GM23338 (cell line): ENCODE results near the gene LRMDA. TPM values are rescaled to one million over a fixed set of nuclear protein-coding genes. Genes with fewer than 3 reads are reported as not detected.
A peak's percentile ranks its signal among the peaks of the same experiment; 100 is the strongest.

Source experiments
- ATAC-seq: fragments of 200-7000 bp; cut with Tn5 transposase; 3 replicates; pipeline ENCODE4 v1.9.1; 2020
- DNase-seq: peaks from one replicate; pipeline ENCODE4 v3.0.0-alpha.2; 2015; ENCODE audit warnings: low spot score
- H2AFZ ChIP-seq: fragments of 200-600 bp; sonication (generic); 2 replicates; pipeline ENCODE4 v1.8.0; 2016; ENCODE audit warnings: antibody characterized with exemption, mild to moderate bottlenecking, moderate library complexity
- H3F3A ChIP-seq: fragments of 200-600 bp; sonication (generic); replicated peaks from 2 replicates; pipeline ENCODE4 v1.8.0; 2017; ENCODE audit warnings: antibody characterized with exemption, mixed run types, low read depth
- H3K27ac ChIP-seq: fragments of 200-600 bp; sonication (generic); 2 replicates; pipeline ENCODE4 v1.6.1; 2016; ENCODE audit warnings: low read depth
- H3K27me3 ChIP-seq: fragments of 200-600 bp; sonication (generic); 2 replicates; pipeline ENCODE4 v1.8.0; 2016; ENCODE audit warnings: mild to moderate bottlenecking, mixed run types, moderate library complexity; ENCODE audit not compliant: insufficient read depth
- H3K36me3 ChIP-seq: fragments of 200-600 bp; sonication (generic); 2 replicates; pipeline ENCODE4 v1.8.0; 2016; ENCODE audit warnings: mild to moderate bottlenecking; ENCODE audit not compliant: insufficient read depth
- H3K4me1 ChIP-seq: fragments of 200-600 bp; sonication (generic); 2 replicates; pipeline ENCODE4 v1.8.0; 2016; ENCODE audit warnings: mild to moderate bottlenecking, moderate library complexity; ENCODE audit not compliant: insufficient read depth
- H3K4me2 ChIP-seq: fragments of 200-600 bp; sonication (generic); 2 replicates; pipeline ENCODE4 v1.7.1; 2017; ENCODE audit warnings: mixed run types
- H3K4me3 ChIP-seq: fragments of 200-600 bp; sonication (generic); 2 replicates; pipeline ENCODE4 v1.6.1; 2016; ENCODE audit warnings: mixed run types
- H3K79me2 ChIP-seq: fragments of 200-600 bp; sonication (generic); replicated peaks from 2 replicates; pipeline ENCODE4 v1.8.0; 2017; ENCODE audit warnings: mild to moderate bottlenecking; ENCODE audit not compliant: insufficient read depth
- H3K9me2 ChIP-seq: fragments of 200-600 bp; sonication (generic); 2 replicates; pipeline ENCODE4 v1.8.0; 2017; ENCODE audit not compliant: insufficient read depth
- H4K20me1 ChIP-seq: fragments of 200-600 bp; sonication (generic); replicated peaks from 2 replicates; pipeline ENCODE4 v1.8.0; 2017; ENCODE audit warnings: mild to moderate bottlenecking; ENCODE audit not compliant: insufficient read depth
- H3K27ac Mint-ChIP-seq: 2 replicates; pipeline ENCODE4 v1.8.0; 2020; ENCODE audit warnings: inconsistent platforms, mild to moderate bottlenecking, moderate library complexity, mixed read lengths
- H3K27me3 Mint-ChIP-seq: 3 replicates; pipeline ENCODE4 v1.8.0; 2022; ENCODE audit warnings: low read depth, mild to moderate bottlenecking, moderate library complexity, mixed read lengths, inconsistent platforms; ENCODE audit not compliant: insufficient read depth, poor library complexity
- H3K36me3 Mint-ChIP-seq: 3 replicates; pipeline ENCODE4 v1.8.0; 2021; ENCODE audit warnings: low read depth, mild to moderate bottlenecking, inconsistent platforms, moderate library complexity, mixed read lengths
- H3K4me1 Mint-ChIP-seq: 3 replicates; pipeline ENCODE4 v1.8.0; 2020; ENCODE audit warnings: mild to moderate bottlenecking, inconsistent platforms, mixed read lengths
- H3K4me3 Mint-ChIP-seq: 3 replicates; pipeline ENCODE4 v1.8.0; 2021; ENCODE audit warnings: moderate library complexity, mild to moderate bottlenecking, inconsistent platforms, mixed read lengths
- H3K9me3 Mint-ChIP-seq: 3 replicates; pipeline ENCODE4 v1.8.0; 2020; ENCODE audit warnings: moderate library complexity, mild to moderate bottlenecking, inconsistent platforms, mixed read lengths
- EZH2phosphoT487 ChIP-seq: fragments of 200-600 bp; sonication (generic); IDR thresholded peaks from one replicate; pipeline ENCODE4 v1.8.1; 2018; ENCODE audit warnings: antibody characterized with exemption; ENCODE audit not compliant: unreplicated experiment
- JUNB ChIP-seq: IDR thresholded peaks from one replicate; pipeline ENCODE4 v1.6.1; 2016; ENCODE audit warnings: antibody characterized with exemption; ENCODE audit not compliant: unreplicated experiment
- NANOG ChIP-seq: IDR thresholded peaks from 2 replicates; pipeline ENCODE4 v1.6.1; 2016; ENCODE audit warnings: antibody characterized with exemption, borderline replicate concordance
- POLR2AphosphoS5 ChIP-seq: IDR thresholded peaks from 2 replicates; pipeline ENCODE4 v1.6.1; 2016; ENCODE audit warnings: antibody characterized with exemption, low read depth
- STAT1 ChIP-seq: IDR thresholded peaks from one replicate; pipeline ENCODE4 v1.6.1; 2016; ENCODE audit warnings: antibody characterized with exemption; ENCODE audit not compliant: unreplicated experiment
- ZNF331 ChIP-seq: fragments of 250-450 bp; sonication (Bioruptor Pico); IDR thresholded peaks from 2 replicates; pipeline ENCODE4 v1.5.0; 2020; ENCODE audit warnings: low read depth, mild to moderate bottlenecking, moderate library complexity
- polyA plus RNA-seq: library from polyadenylated mRNA; unstranded; fragments of >200 nt; fragmentation: Nextera tagmentation; extraction: Ambion mirVana; gene quantifications from 2 replicates; pipeline ENCODE4 v1.2.1, GENCODE V29; 2016
- total RNA-seq: library from RNA; depleted of rRNA; stranded (reverse); fragments of >200 nt; shearing (Covaris generic); gene quantifications from 2 replicates; pipeline ENCODE4 v1.2.3, GENCODE V29; 2014
- TF ChIP-seq, protein P1 (sequence below): fragments of 250-450 bp; sonication (Bioruptor Pico); IDR thresholded peaks from 2 replicates; pipeline ENCODE4 v1.5.0; 2020; ENCODE audit warnings: mild to moderate bottlenecking, moderate library complexity
- TF ChIP-seq, protein P2 (sequence below): IDR thresholded peaks from one replicate; pipeline ENCODE4 v1.6.1; 2018; ENCODE audit warnings: antibody characterized with exemption; ENCODE audit not compliant: unreplicated experiment

Gene LRMDA
- total and polyA plus RNA-seq, 2 experiments from 2014 or later = 0.90 to 1.8 TPM

DNA sequence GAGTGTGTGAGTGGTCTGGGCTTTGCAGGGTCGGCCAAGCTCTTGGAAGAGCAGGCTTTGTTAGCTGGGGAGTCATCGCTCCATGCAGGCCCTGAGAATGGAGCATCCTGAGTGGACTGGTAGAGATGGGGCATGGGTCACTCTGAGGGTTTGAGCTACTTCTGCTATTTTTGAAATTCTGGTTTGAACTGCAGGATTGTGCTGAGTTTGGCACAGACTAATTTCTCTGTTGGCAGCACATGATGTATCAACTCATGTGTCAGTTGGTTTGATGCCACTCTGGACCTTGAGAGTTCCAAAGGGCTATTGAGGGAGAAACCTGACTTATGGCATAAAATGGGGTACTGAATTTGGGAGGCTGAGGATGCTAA lies 56.3 kb downstream of the LRMDA start (continued):
- TF ChIP-seq ZNF331 (CRISPR knock-in tag) = no peak
- no peak for TF ChIP-seq POLR2AphosphoS5
- TF ChIP-seq, protein P1, sequence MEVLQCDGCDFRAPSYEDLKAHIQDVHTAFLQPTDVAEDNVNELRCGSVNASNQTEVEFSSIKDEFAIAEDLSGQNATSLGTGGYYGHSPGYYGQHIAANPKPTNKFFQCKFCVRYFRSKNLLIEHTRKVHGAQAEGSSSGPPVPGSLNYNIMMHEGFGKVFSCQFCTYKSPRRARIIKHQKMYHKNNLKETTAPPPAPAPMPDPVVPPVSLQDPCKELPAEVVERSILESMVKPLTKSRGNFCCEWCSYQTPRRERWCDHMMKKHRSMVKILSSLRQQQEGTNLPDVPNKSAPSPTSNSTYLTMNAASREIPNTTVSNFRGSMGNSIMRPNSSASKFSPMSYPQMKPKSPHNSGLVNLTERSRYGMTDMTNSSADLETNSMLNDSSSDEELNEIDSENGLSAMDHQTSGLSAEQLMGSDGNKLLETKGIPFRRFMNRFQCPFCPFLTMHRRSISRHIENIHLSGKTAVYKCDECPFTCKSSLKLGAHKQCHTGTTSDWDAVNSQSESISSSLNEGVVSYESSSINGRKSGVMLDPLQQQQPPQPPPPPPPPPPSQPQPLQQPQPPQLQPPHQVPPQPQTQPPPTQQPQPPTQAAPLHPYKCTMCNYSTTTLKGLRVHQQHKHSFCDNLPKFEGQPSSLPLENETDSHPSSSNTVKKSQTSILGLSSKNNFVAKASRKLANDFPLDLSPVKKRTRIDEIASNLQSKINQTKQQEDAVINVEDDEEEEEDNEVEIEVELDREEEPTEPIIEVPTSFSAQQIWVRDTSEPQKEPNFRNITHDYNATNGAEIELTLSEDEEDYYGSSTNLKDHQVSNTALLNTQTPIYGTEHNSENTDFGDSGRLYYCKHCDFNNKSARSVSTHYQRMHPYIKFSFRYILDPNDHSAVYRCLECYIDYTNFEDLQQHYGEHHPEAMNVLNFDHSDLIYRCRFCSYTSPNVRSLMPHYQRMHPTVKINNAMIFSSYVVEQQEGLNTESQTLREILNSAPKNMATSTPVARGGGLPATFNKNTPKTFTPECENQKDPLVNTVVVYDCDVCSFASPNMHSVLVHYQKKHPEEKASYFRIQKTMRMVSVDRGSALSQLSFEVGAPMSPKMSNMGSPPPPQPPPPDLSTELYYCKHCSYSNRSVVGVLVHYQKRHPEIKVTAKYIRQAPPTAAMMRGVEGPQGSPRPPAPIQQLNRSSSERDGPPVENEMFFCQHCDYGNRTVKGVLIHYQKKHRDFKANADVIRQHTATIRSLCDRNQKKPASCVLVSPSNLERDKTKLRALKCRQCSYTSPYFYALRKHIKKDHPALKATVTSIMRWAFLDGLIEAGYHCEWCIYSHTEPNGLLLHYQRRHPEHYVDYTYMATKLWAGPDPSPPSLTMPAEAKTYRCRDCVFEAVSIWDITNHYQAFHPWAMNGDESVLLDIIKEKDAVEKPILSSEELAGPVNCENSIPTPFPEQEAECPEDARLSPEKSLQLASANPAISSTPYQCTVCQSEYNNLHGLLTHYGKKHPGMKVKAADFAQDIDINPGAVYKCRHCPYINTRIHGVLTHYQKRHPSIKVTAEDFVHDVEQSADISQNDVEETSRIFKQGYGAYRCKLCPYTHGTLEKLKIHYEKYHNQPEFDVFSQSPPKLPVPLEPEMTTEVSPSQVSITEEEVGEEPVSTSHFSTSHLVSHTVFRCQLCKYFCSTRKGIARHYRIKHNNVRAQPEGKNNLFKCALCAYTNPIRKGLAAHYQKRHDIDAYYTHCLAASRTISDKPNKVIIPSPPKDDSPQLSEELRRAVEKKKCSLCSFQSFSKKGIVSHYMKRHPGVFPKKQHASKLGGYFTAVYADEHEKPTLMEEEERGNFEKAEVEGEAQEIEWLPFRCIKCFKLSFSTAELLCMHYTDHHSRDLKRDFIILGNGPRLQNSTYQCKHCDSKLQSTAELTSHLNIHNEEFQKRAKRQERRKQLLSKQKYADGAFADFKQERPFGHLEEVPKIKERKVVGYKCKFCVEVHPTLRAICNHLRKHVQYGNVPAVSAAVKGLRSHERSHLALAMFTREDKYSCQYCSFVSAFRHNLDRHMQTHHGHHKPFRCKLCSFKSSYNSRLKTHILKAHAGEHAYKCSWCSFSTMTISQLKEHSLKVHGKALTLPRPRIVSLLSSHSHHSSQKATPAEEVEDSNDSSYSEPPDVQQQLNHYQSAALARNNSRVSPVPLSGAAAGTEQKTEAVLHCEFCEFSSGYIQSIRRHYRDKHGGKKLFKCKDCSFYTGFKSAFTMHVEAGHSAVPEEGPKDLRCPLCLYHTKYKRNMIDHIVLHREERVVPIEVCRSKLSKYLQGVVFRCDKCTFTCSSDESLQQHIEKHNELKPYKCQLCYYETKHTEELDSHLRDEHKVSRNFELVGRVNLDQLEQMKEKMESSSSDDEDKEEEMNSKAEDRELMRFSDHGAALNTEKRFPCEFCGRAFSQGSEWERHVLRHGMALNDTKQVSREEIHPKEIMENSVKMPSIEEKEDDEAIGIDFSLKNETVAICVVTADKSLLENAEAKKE (CRISPR knock-in tag) = no peak
- no peak for TF ChIP-seq STAT1
- no peak for TF ChIP-seq NANOG
- no peak for TF ChIP-seq JUNB

DNA sequence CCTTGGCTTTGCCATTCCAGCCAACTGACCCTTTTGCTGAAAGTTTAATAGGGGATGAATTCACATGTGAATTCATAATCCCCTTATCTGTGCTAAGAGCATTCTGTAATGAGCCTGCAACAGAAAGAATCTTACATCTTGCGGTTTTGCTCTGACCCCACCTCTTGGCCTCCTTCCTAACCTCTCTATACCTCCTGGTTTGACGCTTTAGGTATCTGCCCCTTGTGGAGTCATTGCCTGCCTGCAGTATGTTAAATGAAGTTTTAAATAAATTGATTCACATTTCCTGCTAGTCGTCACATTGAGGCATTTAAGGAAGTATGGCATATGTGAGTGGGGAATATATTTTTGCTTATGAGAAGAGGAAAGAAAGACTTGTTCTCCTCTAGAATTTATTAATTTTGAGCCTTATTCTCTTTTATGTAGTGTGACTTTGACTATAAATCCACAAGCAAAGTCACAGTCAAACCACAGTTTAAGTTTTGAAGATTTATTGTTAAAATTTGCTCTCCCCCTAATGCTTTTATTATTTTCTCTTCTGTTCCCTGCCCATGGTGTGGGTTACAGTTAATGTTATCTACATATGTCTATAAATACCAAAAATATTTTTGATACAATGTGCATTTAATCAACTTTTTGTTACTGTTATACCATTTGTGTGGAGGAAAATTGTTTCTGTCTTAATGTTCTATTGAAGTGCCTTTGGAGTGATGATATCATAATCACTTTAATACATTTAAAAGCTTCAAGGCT lies 60.9 kb downstream of the LRMDA start:
- Mint-ChIP-seq H3K4me3 (no peak overlapping the region), H3K27me3 (peaks cover 4% of the 10 kb centered on the region), H3K4me1 (no peaks in the 10 kb centered on the region), H3K9me3 (no peaks in the 10 kb centered on the region), H3K27ac (no peak overlapping the region), H3K36me3 (no peaks in the 10 kb centered on the region)
- Histone ChIP-seq H3K79me2 (no peaks in the 10 kb centered on the region), H3K27ac (no peak overlapping the region), H3K36me3 (no peaks in the 10 kb centered on the region), H3K4me3 (no peak overlapping the region), H3F3A (no peaks in the 10 kb centered on the region), H4K20me1 (no peaks in the 10 kb centered on the region), H3K27me3 (no peaks in the 10 kb centered on the region), H3K9me2 (no peaks in the 10 kb centered on the region; the same call in 1 of the 2 replicates), H2AFZ (no peak overlapping the region), H3K4me2 (no peak overlapping the region), H3K4me1 (no peaks in the 10 kb centered on the region)
- DNase-seq = peak; percentile 43
- ATAC-seq = peak; percentile 65
- no peak for TF ChIP-seq EZH2phosphoT487
- no peak for TF ChIP-seq STAT1
- TF ChIP-seq, protein P2, sequence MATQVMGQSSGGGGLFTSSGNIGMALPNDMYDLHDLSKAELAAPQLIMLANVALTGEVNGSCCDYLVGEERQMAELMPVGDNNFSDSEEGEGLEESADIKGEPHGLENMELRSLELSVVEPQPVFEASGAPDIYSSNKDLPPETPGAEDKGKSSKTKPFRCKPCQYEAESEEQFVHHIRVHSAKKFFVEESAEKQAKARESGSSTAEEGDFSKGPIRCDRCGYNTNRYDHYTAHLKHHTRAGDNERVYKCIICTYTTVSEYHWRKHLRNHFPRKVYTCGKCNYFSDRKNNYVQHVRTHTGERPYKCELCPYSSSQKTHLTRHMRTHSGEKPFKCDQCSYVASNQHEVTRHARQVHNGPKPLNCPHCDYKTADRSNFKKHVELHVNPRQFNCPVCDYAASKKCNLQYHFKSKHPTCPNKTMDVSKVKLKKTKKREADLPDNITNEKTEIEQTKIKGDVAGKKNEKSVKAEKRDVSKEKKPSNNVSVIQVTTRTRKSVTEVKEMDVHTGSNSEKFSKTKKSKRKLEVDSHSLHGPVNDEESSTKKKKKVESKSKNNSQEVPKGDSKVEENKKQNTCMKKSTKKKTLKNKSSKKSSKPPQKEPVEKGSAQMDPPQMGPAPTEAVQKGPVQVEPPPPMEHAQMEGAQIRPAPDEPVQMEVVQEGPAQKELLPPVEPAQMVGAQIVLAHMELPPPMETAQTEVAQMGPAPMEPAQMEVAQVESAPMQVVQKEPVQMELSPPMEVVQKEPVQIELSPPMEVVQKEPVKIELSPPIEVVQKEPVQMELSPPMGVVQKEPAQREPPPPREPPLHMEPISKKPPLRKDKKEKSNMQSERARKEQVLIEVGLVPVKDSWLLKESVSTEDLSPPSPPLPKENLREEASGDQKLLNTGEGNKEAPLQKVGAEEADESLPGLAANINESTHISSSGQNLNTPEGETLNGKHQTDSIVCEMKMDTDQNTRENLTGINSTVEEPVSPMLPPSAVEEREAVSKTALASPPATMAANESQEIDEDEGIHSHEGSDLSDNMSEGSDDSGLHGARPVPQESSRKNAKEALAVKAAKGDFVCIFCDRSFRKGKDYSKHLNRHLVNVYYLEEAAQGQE = no peak
